Measurements from ENCODE around the gene APOA4. TPM values are rescaled to one million over a fixed set of nuclear protein-coding genes. Genes with fewer than 3 reads are reported as not detected.

The APOA4 gene
- total and polyA plus RNA-seq, 2 of the 13 experiments (the other 11 are each of a cell fraction or from before 2014, with no cell fraction given) = 3.8 to 7.2 TPM

DNA sequence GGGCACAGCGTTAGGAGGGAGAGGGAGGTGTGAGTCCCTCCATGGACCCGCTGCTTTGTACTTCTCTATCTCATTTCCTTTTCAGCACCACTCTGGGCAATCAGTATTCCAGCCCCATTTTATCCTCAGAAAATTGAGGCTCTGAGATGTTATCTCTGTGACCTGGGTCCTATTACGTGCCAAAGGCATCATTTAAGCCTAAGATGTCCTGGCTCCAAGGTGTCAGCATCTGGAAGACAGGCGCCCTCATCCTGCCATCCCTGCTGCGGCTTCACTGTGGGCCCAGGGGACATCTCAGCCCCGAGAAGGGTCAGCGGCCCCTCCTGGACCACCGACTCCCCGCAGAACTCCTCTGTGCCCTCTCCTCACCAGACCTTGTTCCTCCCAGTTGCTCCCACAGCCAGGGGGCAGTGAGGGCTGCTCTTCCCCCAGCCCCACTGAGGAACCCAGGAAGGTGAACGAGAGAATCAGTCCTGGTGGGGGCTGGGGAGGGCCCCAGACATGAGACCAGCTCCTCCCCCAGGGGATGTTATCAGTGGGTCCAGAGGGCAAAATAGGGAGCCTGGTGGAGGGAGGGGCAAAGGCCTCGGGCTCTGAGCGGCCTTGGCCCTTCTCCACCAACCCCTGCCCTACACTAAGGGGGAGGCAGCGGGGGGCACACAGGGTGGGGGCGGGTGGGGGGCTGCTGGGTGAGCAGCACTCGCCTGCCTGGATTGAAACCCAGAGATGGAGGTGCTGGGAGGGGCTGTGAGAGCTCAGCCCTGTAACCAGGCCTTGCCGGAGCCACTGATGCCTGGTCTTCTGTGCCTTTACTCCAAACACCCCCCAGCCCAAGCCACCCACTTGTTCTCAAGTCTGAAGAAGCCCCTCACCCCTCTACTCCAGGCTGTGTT is 5.8 kb upstream of the APOA4 start (continued):
- TF ChIP-seq ZNF138 (CRISPR knock-in tag; IDR thresholded peaks at IDR 0.05; ENCODE audit: low read depth) (no peak), RORA (CRISPR knock-in tag; IDR thresholded peaks at IDR 0.05) (no peak), IKZF4 (CRISPR knock-in tag; IDR thresholded peaks at IDR 0.05; ENCODE audit: borderline replicate concordance, low read depth, not compliant biosample characterization) (no peak), ZNF121 (CRISPR knock-in tag; IDR thresholded peaks at IDR 0.05) (no peak), NFIC (IDR thresholded peaks at IDR 0.05; ENCODE audit: low read length) (no peak), ZNF354B (CRISPR knock-in tag; IDR thresholded peaks at IDR 0.05) (no peak), ZNF749 (CRISPR knock-in tag; IDR thresholded peaks at IDR 0.05; ENCODE audit: borderline replicate concordance) (no peak), ZNF251 (CRISPR knock-in tag; IDR thresholded peaks at IDR 0.05) (no peak), ESRRA (CRISPR knock-in tag; IDR thresholded peaks at IDR 0.05; ENCODE audit: low read depth) (peak; percentile 81; the same call in 1 of the 2 replicates), SIN3A (IDR thresholded peaks at IDR 0.05; ENCODE audit: borderline replicate concordance, low read depth, low read length) (no peak), ZNF737 (CRISPR knock-in tag; IDR thresholded peaks at IDR 0.05; ENCODE audit: borderline replicate concordance) (no peak), FOXO1 (CRISPR knock-in tag; IDR thresholded peaks at IDR 0.05) (peak; percentile 83), ZNF264 (CRISPR knock-in tag; IDR thresholded peaks at IDR 0.05) (peak; percentile 76), ZNF879 (CRISPR knock-in tag; IDR thresholded peaks at IDR 0.05) (0 out of 2 replicates have a peak, but pooled peaks have one; percentile 9), ZNF878 (CRISPR knock-in tag; IDR thresholded peaks at IDR 0.05) (0 out of 2 replicates have a peak, but pooled peaks have one; percentile 73), ZNF451 (CRISPR knock-in tag; IDR thresholded peaks at IDR 0.05) (0 out of 2 replicates have a peak, but pooled peaks have one; percentile 14), KAT8 (CRISPR knock-in tag; IDR thresholded peaks at IDR 0.05) (peak; percentile 57; the same call in 1 of the 2 replicates), ZNF674 (CRISPR knock-in tag; IDR thresholded peaks at IDR 0.05; ENCODE audit: low read depth) (no peak), ZBTB7A (CRISPR knock-in tag; IDR thresholded peaks at IDR 0.05) (peak; percentile 93)
- TF ChIP-seq, protein P1, sequence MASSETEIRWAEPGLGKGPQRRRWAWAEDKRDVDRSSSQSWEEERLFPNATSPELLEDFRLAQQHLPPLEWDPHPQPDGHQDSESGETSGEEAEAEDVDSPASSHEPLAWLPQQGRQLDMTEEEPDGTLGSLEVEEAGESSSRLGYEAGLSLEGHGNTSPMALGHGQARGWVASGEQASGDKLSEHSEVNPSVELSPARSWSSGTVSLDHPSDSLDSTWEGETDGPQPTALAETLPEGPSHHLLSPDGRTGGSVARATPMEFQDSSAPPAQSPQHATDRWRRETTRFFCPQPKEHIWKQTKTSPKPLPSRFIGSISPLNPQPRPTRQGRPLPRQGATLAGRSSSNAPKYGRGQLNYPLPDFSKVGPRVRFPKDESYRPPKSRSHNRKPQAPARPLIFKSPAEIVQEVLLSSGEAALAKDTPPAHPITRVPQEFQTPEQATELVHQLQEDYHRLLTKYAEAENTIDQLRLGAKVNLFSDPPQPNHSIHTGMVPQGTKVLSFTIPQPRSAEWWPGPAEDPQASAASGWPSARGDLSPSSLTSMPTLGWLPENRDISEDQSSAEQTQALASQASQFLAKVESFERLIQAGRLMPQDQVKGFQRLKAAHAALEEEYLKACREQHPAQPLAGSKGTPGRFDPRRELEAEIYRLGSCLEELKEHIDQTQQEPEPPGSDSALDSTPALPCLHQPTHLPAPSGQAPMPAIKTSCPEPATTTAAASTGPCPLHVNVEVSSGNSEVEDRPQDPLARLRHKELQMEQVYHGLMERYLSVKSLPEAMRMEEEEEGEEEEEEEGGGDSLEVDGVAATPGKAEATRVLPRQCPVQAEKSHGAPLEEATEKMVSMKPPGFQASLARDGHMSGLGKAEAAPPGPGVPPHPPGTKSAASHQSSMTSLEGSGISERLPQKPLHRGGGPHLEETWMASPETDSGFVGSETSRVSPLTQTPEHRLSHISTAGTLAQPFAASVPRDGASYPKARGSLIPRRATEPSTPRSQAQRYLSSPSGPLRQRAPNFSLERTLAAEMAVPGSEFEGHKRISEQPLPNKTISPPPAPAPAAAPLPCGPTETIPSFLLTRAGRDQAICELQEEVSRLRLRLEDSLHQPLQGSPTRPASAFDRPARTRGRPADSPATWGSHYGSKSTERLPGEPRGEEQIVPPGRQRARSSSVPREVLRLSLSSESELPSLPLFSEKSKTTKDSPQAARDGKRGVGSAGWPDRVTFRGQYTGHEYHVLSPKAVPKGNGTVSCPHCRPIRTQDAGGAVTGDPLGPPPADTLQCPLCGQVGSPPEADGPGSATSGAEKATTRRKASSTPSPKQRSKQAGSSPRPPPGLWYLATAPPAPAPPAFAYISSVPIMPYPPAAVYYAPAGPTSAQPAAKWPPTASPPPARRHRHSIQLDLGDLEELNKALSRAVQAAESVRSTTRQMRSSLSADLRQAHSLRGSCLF (CRISPR knock-in tag; IDR thresholded peaks at IDR 0.05; ENCODE audit: borderline replicate concordance) = no peak
- TF ChIP-seq, protein P2, sequence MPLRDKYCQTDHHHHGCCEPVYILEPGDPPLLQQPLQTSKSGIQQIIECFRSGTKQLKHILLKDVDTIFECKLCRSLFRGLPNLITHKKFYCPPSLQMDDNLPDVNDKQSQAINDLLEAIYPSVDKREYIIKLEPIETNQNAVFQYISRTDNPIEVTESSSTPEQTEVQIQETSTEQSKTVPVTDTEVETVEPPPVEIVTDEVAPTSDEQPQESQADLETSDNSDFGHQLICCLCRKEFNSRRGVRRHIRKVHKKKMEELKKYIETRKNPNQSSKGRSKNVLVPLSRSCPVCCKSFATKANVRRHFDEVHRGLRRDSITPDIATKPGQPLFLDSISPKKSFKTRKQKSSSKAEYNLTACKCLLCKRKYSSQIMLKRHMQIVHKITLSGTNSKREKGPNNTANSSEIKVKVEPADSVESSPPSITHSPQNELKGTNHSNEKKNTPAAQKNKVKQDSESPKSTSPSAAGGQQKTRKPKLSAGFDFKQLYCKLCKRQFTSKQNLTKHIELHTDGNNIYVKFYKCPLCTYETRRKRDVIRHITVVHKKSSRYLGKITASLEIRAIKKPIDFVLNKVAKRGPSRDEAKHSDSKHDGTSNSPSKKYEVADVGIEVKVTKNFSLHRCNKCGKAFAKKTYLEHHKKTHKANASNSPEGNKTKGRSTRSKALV (CRISPR knock-in tag; IDR thresholded peaks at IDR 0.05) = no peak
- TF ChIP-seq, protein P3, sequence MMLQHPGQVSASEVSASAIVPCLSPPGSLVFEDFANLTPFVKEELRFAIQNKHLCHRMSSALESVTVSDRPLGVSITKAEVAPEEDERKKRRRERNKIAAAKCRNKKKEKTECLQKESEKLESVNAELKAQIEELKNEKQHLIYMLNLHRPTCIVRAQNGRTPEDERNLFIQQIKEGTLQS (CRISPR knock-in tag; IDR thresholded peaks at IDR 0.05) = no peak

All from HepG2 (cell line).